HepG2 (cell line): ENCODE results near the gene KIAA1958. TPM values are rescaled to one million over a fixed set of nuclear protein-coding genes. Genes with fewer than 3 reads are reported as not detected.

ENCODE experiments used
- E2F2 ChIP-seq: sonication (generic); formaldehyde crosslinking; IDR thresholded peaks from 2 replicates; pipeline ENCODE4 v1.4.0; 2020; ENCODE audit warnings: missing genetic modification reagents, borderline replicate concordance
- HBP1 ChIP-seq: IDR thresholded peaks from 2 replicates; pipeline ENCODE4 v1.6.1; 2016; ENCODE audit warnings: low read depth, control low read depth
- RNF2 ChIP-seq: fragments of 450-650 bp; conservative IDR thresholded peaks from 2 replicates; pipeline ENCODE4 v1.6.1; 2016; ENCODE audit warnings: low read depth
- SPEN ChIP-seq: sonication (generic); formaldehyde crosslinking; IDR thresholded peaks from 2 replicates; pipeline ENCODE4 v1.5.1; 2020; ENCODE audit warnings: low read depth, mild to moderate bottlenecking, missing genetic modification reagents
- ZKSCAN5 ChIP-seq: sonication (generic); formaldehyde crosslinking; IDR thresholded peaks from 2 replicates; pipeline ENCODE4 v1.5.1; 2020; ENCODE audit warnings: mild to moderate bottlenecking, missing genetic modification reagents
- ZNF274 ChIP-seq: sonication (generic); formaldehyde crosslinking; IDR thresholded peaks from 2 replicates; pipeline ENCODE4 v1.5.1; 2020; ENCODE audit warnings: mild to moderate bottlenecking, missing genetic modification reagents
- ZNF446 ChIP-seq: sonication (generic); formaldehyde crosslinking; IDR thresholded peaks from 2 replicates; pipeline ENCODE4 v1.5.0; 2020; ENCODE audit warnings: mild to moderate bottlenecking, missing genetic modification reagents
- polyA plus RNA-seq, 8 experiments: library from polyadenylated mRNA; depleted of rRNA in 3 of 8; stranded (reverse) in 7 of 8; unstranded in 1 of 8; fragments of >200 nt; fragmentation: Illumina TruSeq in 4 of 8; extraction: Trizol in 4 of 8; gene quantifications; 2 replicates each; pipeline versions ENCODE4 v1.2.1 to v1.2.3, GENCODE V29; 2011 to 2016; ENCODE audit warnings: low read depth in 4 of 8, missing spikeins in 1 of 8, mixed read lengths in 1 of 8; ENCODE audit not compliant: insufficient read depth in 1 of 8
- total RNA-seq, 5 experiments: library from RNA; depleted of rRNA; stranded (reverse); fragments of >200 nt; fragmentation: Illumina TruSeq; extraction: Trizol; gene quantifications; 2 replicates each; pipeline ENCODE4 v1.2.3, GENCODE V29; 2016; ENCODE audit warnings: low read depth in 1 of 5
- TF ChIP-seq, protein P1 (sequence below): sonication (generic); formaldehyde crosslinking; IDR thresholded peaks from 2 replicates; pipeline ENCODE4 v1.4.0; 2020; ENCODE audit warnings: missing genetic modification reagents
- TF ChIP-seq, protein P2 (sequence below), 2 experiments: fragments of 450-650 bp in 1 of 2; sonication (generic) in 1 of 2; formaldehyde crosslinking in 1 of 2; IDR thresholded peaks; 2 replicates each; pipeline versions ENCODE4 v1.6.1 to v1.8.0; 2016 to 2022; ENCODE audit warnings: antibody characterized with exemption in 1 of 2, mild to moderate bottlenecking in 1 of 2, missing genetic modification reagents in 1 of 2

Gene KIAA1958
- total and polyA plus RNA-seq, 2 of the 13 experiments (the other 11 are each of a cell fraction or from before 2014, with no cell fraction given) = 8.5 to 10.3 TPM

- TF ChIP-seq, protein P1, sequence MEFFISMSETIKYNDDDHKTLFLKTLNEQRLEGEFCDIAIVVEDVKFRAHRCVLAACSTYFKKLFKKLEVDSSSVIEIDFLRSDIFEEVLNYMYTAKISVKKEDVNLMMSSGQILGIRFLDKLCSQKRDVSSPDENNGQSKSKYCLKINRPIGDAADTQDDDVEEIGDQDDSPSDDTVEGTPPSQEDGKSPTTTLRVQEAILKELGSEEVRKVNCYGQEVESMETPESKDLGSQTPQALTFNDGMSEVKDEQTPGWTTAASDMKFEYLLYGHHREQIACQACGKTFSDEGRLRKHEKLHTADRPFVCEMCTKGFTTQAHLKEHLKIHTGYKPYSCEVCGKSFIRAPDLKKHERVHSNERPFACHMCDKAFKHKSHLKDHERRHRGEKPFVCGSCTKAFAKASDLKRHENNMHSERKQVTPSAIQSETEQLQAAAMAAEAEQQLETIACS (CRISPR knock-in tag) = no peak
- TF ChIP-seq ZKSCAN5 (CRISPR knock-in tag) (no peak), RNF2 (no peak), HBP1 (CRISPR knock-in tag) (no peak), E2F2 (no peak), ZNF274 (CRISPR knock-in tag) (no peak), SPEN (CRISPR knock-in tag) (no peak), ZNF446 (no peak)
- TF ChIP-seq, protein P2, sequence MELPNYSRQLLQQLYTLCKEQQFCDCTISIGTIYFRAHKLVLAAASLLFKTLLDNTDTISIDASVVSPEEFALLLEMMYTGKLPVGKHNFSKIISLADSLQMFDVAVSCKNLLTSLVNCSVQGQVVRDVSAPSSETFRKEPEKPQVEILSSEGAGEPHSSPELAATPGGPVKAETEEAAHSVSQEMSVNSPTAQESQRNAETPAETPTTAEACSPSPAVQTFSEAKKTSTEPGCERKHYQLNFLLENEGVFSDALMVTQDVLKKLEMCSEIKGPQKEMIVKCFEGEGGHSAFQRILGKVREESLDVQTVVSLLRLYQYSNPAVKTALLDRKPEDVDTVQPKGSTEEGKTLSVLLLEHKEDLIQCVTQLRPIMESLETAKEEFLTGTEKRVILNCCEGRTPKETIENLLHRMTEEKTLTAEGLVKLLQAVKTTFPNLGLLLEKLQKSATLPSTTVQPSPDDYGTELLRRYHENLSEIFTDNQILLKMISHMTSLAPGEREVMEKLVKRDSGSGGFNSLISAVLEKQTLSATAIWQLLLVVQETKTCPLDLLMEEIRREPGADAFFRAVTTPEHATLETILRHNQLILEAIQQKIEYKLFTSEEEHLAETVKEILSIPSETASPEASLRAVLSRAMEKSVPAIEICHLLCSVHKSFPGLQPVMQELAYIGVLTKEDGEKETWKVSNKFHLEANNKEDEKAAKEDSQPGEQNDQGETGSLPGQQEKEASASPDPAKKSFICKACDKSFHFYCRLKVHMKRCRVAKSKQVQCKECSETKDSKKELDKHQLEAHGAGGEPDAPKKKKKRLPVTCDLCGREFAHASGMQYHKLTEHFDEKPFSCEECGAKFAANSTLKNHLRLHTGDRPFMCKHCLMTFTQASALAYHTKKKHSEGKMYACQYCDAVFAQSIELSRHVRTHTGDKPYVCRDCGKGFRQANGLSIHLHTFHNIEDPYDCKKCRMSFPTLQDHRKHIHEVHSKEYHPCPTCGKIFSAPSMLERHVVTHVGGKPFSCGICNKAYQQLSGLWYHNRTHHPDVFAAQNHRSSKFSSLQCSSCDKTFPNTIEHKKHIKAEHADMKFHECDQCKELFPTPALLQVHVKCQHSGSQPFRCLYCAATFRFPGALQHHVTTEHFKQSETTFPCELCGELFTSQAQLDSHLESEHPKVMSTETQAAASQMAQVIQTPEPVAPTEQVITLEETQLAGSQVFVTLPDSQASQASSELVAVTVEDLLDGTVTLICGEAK (IDR thresholded peaks at IDR 0.05) = no peak
- TF ChIP-seq, protein P2 (CRISPR knock-in tag; IDR thresholded peaks at IDR 0.05) = no peak
These were observed 208.3 kb downstream of the KIAA1958 start (continued) for GRCh38 chr9:112694706-112695555.
